AG10803 (cell line): ENCODE results near the gene RNF186.

Source experiments
- DNase-seq: peaks from one replicate; pipeline ENCODE4 v3.0.0; 2010; ENCODE audit warnings: low read depth
- H3K4me3 ChIP-seq: 2 replicates; pipeline ENCODE4 v1.5.1; 2011; ENCODE audit warnings: mild to moderate bottlenecking, low read length, control low read depth
- TF ChIP-seq, protein P1 (sequence below): conservative IDR thresholded peaks from 2 replicates; pipeline ENCODE4 v1.5.1; 2011; ENCODE audit warnings: mild to moderate bottlenecking, low read length, control low read depth, inconsistent platforms

Gene RNF186

DNA sequence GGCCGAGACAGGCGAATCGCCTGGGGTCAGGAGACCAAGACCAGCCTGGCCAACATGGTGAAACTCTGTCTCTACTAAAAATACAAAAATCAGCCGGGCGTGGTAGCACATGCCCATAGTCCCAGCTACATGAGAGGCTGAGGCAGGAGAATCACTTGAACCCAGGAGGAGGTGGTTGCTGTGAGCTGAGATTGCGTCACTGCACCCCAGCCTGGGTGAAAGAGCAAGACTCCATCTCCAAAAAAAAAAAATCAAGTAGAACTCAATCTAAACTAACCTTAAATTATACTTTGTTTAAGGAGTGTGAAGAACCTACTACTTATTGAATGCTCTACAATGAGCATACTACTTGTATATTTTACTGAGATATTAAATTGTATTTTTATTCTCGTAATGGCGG lies 30.5 kb upstream of the RNF186 start:
- no peak overlapping the region for H3K4me3 ChIP-seq
- TF ChIP-seq, protein P1, sequence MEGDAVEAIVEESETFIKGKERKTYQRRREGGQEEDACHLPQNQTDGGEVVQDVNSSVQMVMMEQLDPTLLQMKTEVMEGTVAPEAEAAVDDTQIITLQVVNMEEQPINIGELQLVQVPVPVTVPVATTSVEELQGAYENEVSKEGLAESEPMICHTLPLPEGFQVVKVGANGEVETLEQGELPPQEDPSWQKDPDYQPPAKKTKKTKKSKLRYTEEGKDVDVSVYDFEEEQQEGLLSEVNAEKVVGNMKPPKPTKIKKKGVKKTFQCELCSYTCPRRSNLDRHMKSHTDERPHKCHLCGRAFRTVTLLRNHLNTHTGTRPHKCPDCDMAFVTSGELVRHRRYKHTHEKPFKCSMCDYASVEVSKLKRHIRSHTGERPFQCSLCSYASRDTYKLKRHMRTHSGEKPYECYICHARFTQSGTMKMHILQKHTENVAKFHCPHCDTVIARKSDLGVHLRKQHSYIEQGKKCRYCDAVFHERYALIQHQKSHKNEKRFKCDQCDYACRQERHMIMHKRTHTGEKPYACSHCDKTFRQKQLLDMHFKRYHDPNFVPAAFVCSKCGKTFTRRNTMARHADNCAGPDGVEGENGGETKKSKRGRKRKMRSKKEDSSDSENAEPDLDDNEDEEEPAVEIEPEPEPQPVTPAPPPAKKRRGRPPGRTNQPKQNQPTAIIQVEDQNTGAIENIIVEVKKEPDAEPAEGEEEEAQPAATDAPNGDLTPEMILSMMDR, result no peak
- no peak for DNase-seq

DNA sequence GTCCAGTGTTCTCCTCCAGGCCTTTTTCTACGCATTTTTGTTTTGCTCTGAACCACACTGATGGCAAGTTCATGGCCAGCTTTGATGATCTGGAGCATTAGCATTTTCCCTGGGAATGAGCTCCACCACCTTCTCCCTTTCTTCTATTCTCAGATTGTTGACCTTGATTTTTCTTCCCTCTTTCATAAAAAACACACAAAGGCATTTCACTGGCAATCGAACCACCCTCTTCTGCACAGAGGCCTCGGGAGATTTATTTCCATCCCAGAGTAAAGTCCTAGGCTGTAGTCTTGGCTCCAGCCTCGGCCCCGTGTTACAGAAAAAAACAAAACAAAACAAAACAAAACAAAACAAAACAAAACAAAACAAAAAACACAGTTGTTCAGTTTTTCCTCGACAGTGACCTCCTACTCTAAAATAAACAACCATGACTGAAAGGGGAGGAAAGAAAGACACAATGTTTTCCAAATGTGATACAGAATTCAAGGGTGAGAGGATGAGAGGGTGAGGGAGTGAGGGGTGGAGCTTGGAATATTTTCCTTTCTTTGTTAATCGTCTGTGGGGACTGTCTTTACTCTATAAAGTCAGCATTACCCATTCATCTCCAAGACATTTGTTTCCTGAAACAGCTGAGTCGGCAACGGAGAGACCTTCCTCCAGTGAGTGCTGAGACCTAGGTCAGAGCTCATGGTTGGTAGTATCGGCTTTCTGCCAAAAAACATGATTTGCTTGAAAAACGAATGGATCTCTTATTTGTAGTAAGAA lies 29.8 kb upstream of the RNF186 start:
- no peak for DNase-seq
- no peak overlapping the region for H3K4me3 ChIP-seq
- TF ChIP-seq, protein P1, result no peak

DNA sequence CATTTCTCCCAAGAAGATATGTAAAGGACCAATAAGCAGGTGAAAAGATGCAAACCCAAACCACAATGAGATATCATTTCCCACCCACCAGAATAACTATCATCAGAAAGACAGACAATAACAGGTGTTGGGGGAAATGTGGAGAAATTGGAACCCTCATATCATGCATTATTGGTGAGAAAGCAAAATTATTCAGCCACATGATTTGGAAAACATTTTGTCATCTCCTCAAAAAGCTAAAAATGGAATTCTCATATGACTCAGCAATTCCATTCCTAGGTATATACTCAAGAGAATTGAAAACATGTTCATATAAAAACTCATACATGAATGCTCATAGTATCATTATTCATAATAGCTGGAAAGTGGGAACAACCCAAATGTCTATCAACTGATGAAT lies 25.1 kb upstream of the RNF186 start:
- no peak overlapping the region for H3K4me3 ChIP-seq
- TF ChIP-seq, protein P1, result no peak
- DNase-seq, result no peak

DNA sequence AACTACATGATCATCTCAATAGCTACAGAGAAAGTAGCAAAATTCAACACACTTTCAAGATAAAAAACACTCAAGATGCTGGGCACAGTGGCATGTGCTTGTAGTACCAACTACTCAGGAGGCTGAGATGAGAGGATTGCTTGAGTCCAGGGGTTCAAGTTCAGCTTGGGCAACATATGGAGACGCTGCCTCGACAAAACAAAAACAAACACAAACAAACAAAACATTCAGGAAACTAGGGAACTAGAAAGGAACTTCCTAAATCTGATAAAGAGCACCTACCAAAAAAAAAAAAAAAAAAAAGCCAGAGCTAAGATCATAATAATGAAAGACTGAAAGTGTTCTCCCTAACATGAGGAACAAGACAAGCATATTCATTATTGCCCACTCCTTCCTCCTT lies 22.8 kb upstream of the RNF186 start:
- no peak for DNase-seq
- no peak overlapping the region for H3K4me3 ChIP-seq
- TF ChIP-seq, protein P1, result no peak

DNA sequence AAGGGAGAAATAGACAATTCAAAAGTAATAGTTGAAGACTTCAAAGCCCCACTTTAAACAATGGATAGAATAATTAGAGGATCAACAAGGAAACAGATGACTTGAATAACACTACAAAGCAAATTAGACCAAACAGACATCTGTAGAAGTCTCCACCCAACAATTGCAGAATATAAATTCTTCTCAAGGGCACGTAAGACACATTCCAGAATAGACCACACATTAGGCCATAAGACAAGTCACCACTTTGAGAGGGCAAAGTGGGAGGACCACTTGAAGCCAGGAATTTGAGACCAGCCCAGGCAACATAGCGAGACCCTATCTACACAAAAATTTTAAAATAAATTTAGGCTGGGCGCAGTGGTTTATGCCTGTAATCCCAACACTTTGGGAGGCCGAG lies 20.5 kb upstream of the RNF186 start:
- H3K4me3 ChIP-seq, result no peak overlapping the region
- TF ChIP-seq, protein P1, result no peak
- peak; percentile 67 for DNase-seq

DNA sequence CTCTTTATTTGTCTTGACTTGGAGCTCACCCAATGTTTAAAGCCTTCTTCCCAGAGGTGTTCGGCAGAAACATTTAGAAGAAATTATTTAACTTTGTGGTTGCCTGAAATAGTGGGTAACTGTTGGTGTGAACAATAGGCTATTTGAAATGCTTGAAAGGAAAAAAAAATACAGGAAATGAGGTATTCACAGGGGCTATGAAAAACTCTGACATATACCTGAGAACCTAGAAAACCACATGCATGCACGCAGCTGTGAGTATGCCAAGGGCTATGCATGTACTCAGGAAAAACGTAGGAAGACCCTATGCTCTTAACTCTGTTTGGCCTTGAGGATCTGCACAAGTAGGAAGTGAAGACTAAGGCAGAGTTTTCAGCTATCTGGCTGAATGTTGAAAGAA lies 16.4 kb upstream of the RNF186 start:
- no peak overlapping the region for H3K4me3 ChIP-seq
- no peak for DNase-seq
- TF ChIP-seq, protein P1, result no peak

DNA sequence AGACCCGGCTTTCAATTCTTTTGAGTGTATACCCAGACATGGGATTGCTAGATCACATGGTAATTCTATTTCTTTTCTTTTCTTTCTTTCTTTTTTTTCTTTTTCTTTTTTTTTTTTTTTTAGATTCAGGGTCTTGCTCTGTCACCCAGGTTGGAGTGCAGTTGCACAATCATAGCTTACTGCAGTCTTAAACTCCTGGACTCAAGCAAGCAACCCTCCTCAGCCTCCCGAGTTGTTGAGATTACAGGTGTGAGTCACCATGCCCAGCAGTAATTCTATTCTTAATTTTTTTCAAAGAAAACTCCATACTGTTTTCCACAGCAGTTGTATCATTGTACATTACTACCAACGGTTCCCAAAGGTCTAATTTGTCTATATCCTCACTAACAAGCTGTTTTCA lies 13.5 kb upstream of the RNF186 start:
- DNase-seq, result no peak
- H3K4me3 ChIP-seq, result no peak overlapping the region
- TF ChIP-seq, protein P1, result no peak
